OCI-LY7 (cell line): ENCODE measurements around the gene BLTP3A.

ENCODE experiments used
- CTCF ChIP-seq: fragments of 200-600 bp; sonication (generic); conservative IDR thresholded peaks from 2 replicates; pipeline ENCODE4 v1.5.1; 2014; ENCODE audit warnings: mild to moderate bottlenecking, antibody characterized with exemption, low read length, moderate library complexity, mixed read lengths
- EZH2phosphoT487 ChIP-seq: fragments of 200-600 bp; sonication (generic); IDR thresholded peaks from 2 replicates; pipeline ENCODE4 v1.6.1; 2018; ENCODE audit warnings: low read depth, borderline replicate concordance, mild to moderate bottlenecking, mixed run types, antibody characterized with exemption, low read length, moderate library complexity, mixed read lengths

- TF ChIP-seq CTCF (no peak), EZH2phosphoT487 (no peak)
Measured at GRCh38 chr6:34798057-34798456, 6.2 kb downstream of the BLTP3A start.
